IMR-90 (cell line): ENCODE measurements around the gene TMA7. TPM values are rescaled to one million over a fixed set of nuclear protein-coding genes. Genes with fewer than 3 reads are reported as not detected.

Source experiments
- ATAC-seq: fragments of 200-7000 bp; cut with Tn5 transposase; 2 replicates; pipeline ENCODE4 v1.9.1; 2020; ENCODE audit warnings: low read depth, mild to moderate bottlenecking, moderate library complexity
- BruUV-seq: library from RNA; stranded (reverse); fragments of 400-500 nt; replicated peaks from 2 replicates; lab custom pipeline; 2021; lab: Mats Ljungman, UMichigan
- CTCF ChIA-PET: fragments of 300-600 bp; formaldehyde crosslinking; extraction: SDS; loops from one replicate; lab custom pipeline; 2021; ENCODE audit warnings: antibody characterized with exemption; lab: Yijun Ruan, JAX
- POLR2A ChIA-PET: fragments of 300-600 bp; sonication (Branson Sonifier 250); formaldehyde crosslinking; loops from one replicate; lab custom pipeline; 2022; ENCODE audit warnings: antibody characterized with exemption; ENCODE audit not compliant: unreplicated experiment; lab: Charles Lee
- DNase-seq: peaks from one replicate; pipeline ENCODE4 v3.0.0; 2013
- H2AFZ ChIP-seq: replicated peaks from 2 replicates; pipeline ENCODE3; 2013; ENCODE audit warnings: low read length, mild to moderate bottlenecking; ENCODE audit not compliant: poor library complexity
- H2AK5ac ChIP-seq: 2 replicates; pipeline ENCODE4 v1.6.1; 2013; ENCODE audit warnings: low read depth, low read length, inconsistent platforms
- H2AK9ac ChIP-seq: replicated peaks from 2 replicates; pipeline ENCODE3; 2013; ENCODE audit warnings: mild to moderate bottlenecking, low read depth, low read length, moderate library complexity; ENCODE audit not compliant: poor library complexity
- H2BK120ac ChIP-seq: 2 replicates; pipeline ENCODE4 v1.6.1; 2013; ENCODE audit warnings: low read depth, low read length, inconsistent platforms
- H2BK15ac ChIP-seq: 3 replicates; pipeline ENCODE4 v1.6.1; 2013; ENCODE audit warnings: low read depth, low read length, inconsistent platforms
- H2BK20ac ChIP-seq: 2 replicates; pipeline ENCODE4 v1.6.1; 2013; ENCODE audit warnings: low read depth, mild to moderate bottlenecking, inconsistent platforms, low read length, moderate library complexity
- H2BK5ac ChIP-seq: 2 replicates; pipeline ENCODE4 v1.6.1; 2013; ENCODE audit warnings: mild to moderate bottlenecking, low read depth, low read length, inconsistent platforms; ENCODE audit not compliant: poor library complexity, severe bottlenecking
- H3K14ac ChIP-seq: replicated peaks from 2 replicates; pipeline ENCODE4 v1.6.1; 2013; ENCODE audit warnings: low read depth, low read length, inconsistent platforms
- H3K18ac ChIP-seq: 2 replicates; pipeline ENCODE4 v1.6.1; 2013; ENCODE audit warnings: low read depth, low read length, control low read depth
- H3K23ac ChIP-seq: 2 replicates; pipeline ENCODE4 v1.6.1; 2013; ENCODE audit warnings: low read depth, low read length, inconsistent platforms
- H3K27ac ChIP-seq: 2 replicates; pipeline ENCODE4 v1.5.1; 2013; ENCODE audit warnings: mild to moderate bottlenecking, control low read depth, low read length; ENCODE audit not compliant: insufficient read depth
- H3K27me3 ChIP-seq: 2 replicates; pipeline ENCODE4 v1.6.1; 2013; ENCODE audit warnings: low read length; ENCODE audit not compliant: control insufficient read depth, insufficient read depth
- H3K36me3 ChIP-seq: 2 replicates; pipeline ENCODE4 v1.6.1; 2013; ENCODE audit warnings: low read length, mixed read lengths; ENCODE audit not compliant: control insufficient read depth, insufficient read depth
- H3K4ac ChIP-seq: 2 replicates; pipeline ENCODE4 v1.6.1; 2013; ENCODE audit warnings: low read depth, low read length, inconsistent platforms
- H3K4me1 ChIP-seq: 2 replicates; pipeline ENCODE4 v1.6.1; 2013; ENCODE audit warnings: low read length, mixed read lengths; ENCODE audit not compliant: control insufficient read depth, insufficient read depth
- H3K4me2 ChIP-seq: 2 replicates; pipeline ENCODE4 v1.6.1; 2013; ENCODE audit warnings: low read depth, mild to moderate bottlenecking, control low read depth, low read length, moderate library complexity
- H3K4me3 ChIP-seq: 2 replicates; pipeline ENCODE4 v1.5.1; 2013; ENCODE audit warnings: low read depth, mild to moderate bottlenecking, control low read depth, low read length, moderate library complexity; ENCODE audit not compliant: insufficient read depth
- H3K56ac ChIP-seq: 2 replicates; pipeline ENCODE4 v1.6.1; 2013; ENCODE audit warnings: low read length, inconsistent platforms; ENCODE audit not compliant: insufficient read depth; ENCODE audit errors: extremely low read depth
- H3K79me1 ChIP-seq, 2 experiments: 2 replicates each; pipeline ENCODE4 v1.6.1; 2013; ENCODE audit warnings: low read length in 2 of 2, inconsistent platforms in 1 of 2, low read depth in 1 of 2
- H3K9ac ChIP-seq: 2 replicates; pipeline ENCODE4 v1.6.1; 2013; ENCODE audit warnings: low read depth, low read length, control low read depth
- H3K9me1 ChIP-seq: 2 replicates; pipeline ENCODE4 v1.6.1; 2013; ENCODE audit warnings: low read length, inconsistent platforms; ENCODE audit not compliant: insufficient read depth
- H3K9me3 ChIP-seq: 2 replicates; pipeline ENCODE4 v1.6.1; 2013; ENCODE audit warnings: low read length; ENCODE audit not compliant: control insufficient read depth, insufficient read depth
- H4K20me1 ChIP-seq: 2 replicates; pipeline ENCODE4 v1.6.1; 2013; ENCODE audit warnings: low read length, inconsistent platforms; ENCODE audit not compliant: insufficient read depth
- H4K5ac ChIP-seq: 2 replicates; pipeline ENCODE4 v1.6.1; 2013; ENCODE audit warnings: mild to moderate bottlenecking, low read depth, low read length, control low read depth
- H4K8ac ChIP-seq, 2 experiments: 2 replicates each; pipeline ENCODE4 v1.6.1; 2013; ENCODE audit warnings: low read depth in 2 of 2, low read length in 2 of 2, control low read depth in 1 of 2, inconsistent platforms in 1 of 2
- H4K91ac ChIP-seq: 2 replicates; pipeline ENCODE4 v1.6.1; 2013; ENCODE audit warnings: low read depth, low read length, inconsistent platforms; ENCODE audit not compliant: insufficient read depth
- CHD1 ChIP-seq: IDR thresholded peaks from 2 replicates; pipeline ENCODE4 v1.6.1; 2012; ENCODE audit warnings: low read depth, low read length, improper control_type of control experiment
- CTCF ChIP-seq: conservative IDR thresholded peaks from 2 replicates; pipeline ENCODE4 v1.5.1; 2012; ENCODE audit warnings: mild to moderate bottlenecking, low read depth, low read length, improper control_type of control experiment
- ELK1 ChIP-seq: fragments of 150-350 bp; IDR thresholded peaks from 2 replicates; pipeline ENCODE4 v1.6.1; 2016; ENCODE audit warnings: low read depth, mild to moderate bottlenecking, low read length, moderate library complexity, borderline replicate concordance
- FOS ChIP-seq: fragments of 150-350 bp; IDR thresholded peaks from 2 replicates; pipeline ENCODE4 v1.6.1; 2016; ENCODE audit warnings: low read depth, low read length
- MAFK ChIP-seq: IDR thresholded peaks from 2 replicates; pipeline ENCODE4 v1.6.1; 2012; ENCODE audit warnings: low read depth, low read length, improper control_type of control experiment
- MAZ ChIP-seq: IDR thresholded peaks from 2 replicates; pipeline ENCODE4 v1.6.1; 2012; ENCODE audit warnings: low read depth, mild to moderate bottlenecking, low read length, improper control_type of control experiment, moderate library complexity, borderline replicate concordance
- MXI1 ChIP-seq: IDR thresholded peaks from 2 replicates; pipeline ENCODE4 v1.6.1; 2012; ENCODE audit warnings: low read depth, mild to moderate bottlenecking, low read length, moderate library complexity, borderline replicate concordance
- NFE2L2 ChIP-seq: fragments of 150-350 bp; IDR thresholded peaks from 2 replicates; pipeline ENCODE4 v1.6.1; 2016; ENCODE audit warnings: low read depth, mild to moderate bottlenecking, low read length
- POLR2A ChIP-seq: IDR thresholded peaks from 2 replicates; pipeline ENCODE4 v1.6.1; 2012; ENCODE audit warnings: mild to moderate bottlenecking, low read depth, low read length
- RCOR1 ChIP-seq: IDR thresholded peaks from 2 replicates; pipeline ENCODE4 v1.6.1; 2012; ENCODE audit warnings: mild to moderate bottlenecking, low read length, improper control_type of control experiment; ENCODE audit not compliant: insufficient replicate concordance
- RFX5 ChIP-seq: IDR thresholded peaks from 2 replicates; pipeline ENCODE4 v1.8.0; 2012; ENCODE audit warnings: low read depth, mild to moderate bottlenecking, low read length, moderate library complexity
- SMC3 ChIP-seq: fragments of 150-350 bp; IDR thresholded peaks from 2 replicates; pipeline ENCODE4 v1.6.1; 2016; ENCODE audit warnings: low read depth, mild to moderate bottlenecking, antibody characterized with exemption, low read length, moderate library complexity
- WGBS, 2 experiments: methylation state at CpG; one replicate each; pipeline versions ENCODE4 v1.1.5 to v1.1.7; 2013; ENCODE audit warnings: missing lambda C conversion rate in 2 of 2; ENCODE audit not compliant: insufficient read length in 1 of 2; ENCODE audit errors: extremely low coverage in 2 of 2; 5-methylcytosine and 5-hydroxymethylcytosine counted together
- dilution Hi-C: fragments of 300-500 bp; cut with HindIII; formaldehyde crosslinking; loops from one replicate; pipeline ENCODE4 v1.14.3; 2018; ENCODE audit warnings: low sequenced_read_pairs; ENCODE audit not compliant: unreplicated experiment
- in situ Hi-C: fragments of 300-500 bp; cut with MboI; formaldehyde crosslinking; loops from 3 replicates; pipeline ENCODE4 v1.14.3; 2019; ENCODE audit warnings: low sequenced_read_pairs, inconsistent platforms, mixed read lengths
- intact Hi-C: fragments of 100-400 bp; cut with micrococcal nuclease; formaldehyde crosslinking; loops from 2 replicates; pipeline ENCODE4 v1.10.0; 2022
- polyA plus RNA-seq, 3 experiments: library from polyadenylated mRNA; depleted of rRNA; stranded (reverse); fragments of >200 nt; gene quantifications; 2 replicates each; pipeline ENCODE4 v1.2.3, GENCODE V29; 2012; ENCODE audit warnings: low replicate concordance in 1 of 3
- total RNA-seq: library from RNA; depleted of rRNA; stranded (reverse); fragments of >200 nt; gene quantifications from 2 replicates; pipeline ENCODE4 v1.2.3, GENCODE V29; 2012

The TMA7 gene
- total and polyA plus RNA-seq, 2 of the 4 experiments (the other 2 are of a cell fraction), result 81.9 to 240 TPM

- no peaks in the 10 kb centered on the region for H3K79me1 ChIP-seq
- no peak overlapping the region for H3K4me2 ChIP-seq
- H3K4ac ChIP-seq, result no peak overlapping the region
- no peak overlapping the region for H2BK120ac ChIP-seq
- H3K9me1 ChIP-seq, result peaks cover 7% of the 10 kb centered on the region; the same call in 1 of the 2 replicates
- H3K18ac ChIP-seq, result no peak overlapping the region
- H2AK5ac ChIP-seq, result no peak overlapping the region
- no peak overlapping the region for H2BK20ac ChIP-seq
- no peak overlapping the region for H3K14ac ChIP-seq
- H2AFZ ChIP-seq, result peak overlapping the region; percentile 8
- H3K36me3 ChIP-seq, result no peaks in the 10 kb centered on the region; the same call in 1 of the 2 replicates
- no peak overlapping the region for H4K8ac ChIP-seq
- TF ChIP-seq MAFK (no peak), CHD1 (no peak), MXI1 (no peak), CTCF (no peak), MAZ (no peak), RCOR1 (no peak), FOS (no peak), SMC3 (no peak), NFE2L2 (no peak), ELK1 (no peak), POLR2A (no peak), RFX5 (no peak)
- peaks cover 7% of the 10 kb centered on the region for H3K4me1 ChIP-seq
- H4K5ac ChIP-seq, result no peak overlapping the region
- dilution Hi-C loops (no loop called here), in situ Hi-C loops (no loop called here), intact Hi-C loops (no loop called here)
- no peak overlapping the region for H2BK5ac ChIP-seq
- H2AK9ac ChIP-seq, result no peak overlapping the region
- no peaks in the 10 kb centered on the region for H4K20me1 ChIP-seq
- H3K27me3 ChIP-seq, result peaks cover 14% of the 10 kb centered on the region
- H3K56ac ChIP-seq, result no peak overlapping the region
- WGBS, 2 experiments, result 80% methylated on average over 1 of the region's 9 CpGs; no CpG with 5 or more reads in 1 of the 2 experiments
- no peaks in the 10 kb centered on the region for H3K9me3 ChIP-seq
- ATAC-seq, result no peak
- H3K4me3 ChIP-seq, result no peak overlapping the region
- no peak overlapping the region for H3K27ac ChIP-seq
- BruUV-seq, result no TSS peak
- no peak overlapping the region for H3K9ac ChIP-seq
- no peak overlapping the region for H2BK15ac ChIP-seq
- DNase-seq, result no peak
- H3K23ac ChIP-seq, result no peak overlapping the region
- no peak overlapping the region for H4K91ac ChIP-seq
- CTCF ChIA-PET, result interaction anchor here (4.8 kb wide), 1 partner anchor 38 kb away, joined by 65 read pairs; no protein-coding TSS in a partner anchor
- POLR2A ChIA-PET, result no interaction called here
These were observed 42.0 kb upstream of the TMA7 start for GRCh38 chr3:48397767-48398681.
